ENCODE measurements around the gene SH3RF3.

GRCh38 chr2:109232909-109233308 is 103.9 kb downstream of the SH3RF3 start:
- no peak for TF ChIP-seq IRF1 (CRISPR knock-in tag; IDR thresholded peaks at IDR 0.05; ENCODE audit: borderline replicate concordance)
- no peak for TF ChIP-seq ZKSCAN8 (CRISPR knock-in tag; IDR thresholded peaks at IDR 0.05)
- no peak for TF ChIP-seq CCAR2 (IDR thresholded peaks at IDR 0.05; ENCODE audit: low read depth, low read length)
- TF ChIP-seq ELK1 (CRISPR knock-in tag; IDR thresholded peaks at IDR 0.05) = no peak
- no peak for TF ChIP-seq ZNF3 (CRISPR knock-in tag; IDR thresholded peaks at IDR 0.05)
- no peak for TF ChIP-seq FOXP1 (CRISPR knock-in tag; IDR thresholded peaks at IDR 0.05)
- TF ChIP-seq ZBTB2 (IDR thresholded peaks at IDR 0.05) = no peak
- no peak for TF ChIP-seq ZFX (CRISPR knock-in tag; IDR thresholded peaks at IDR 0.05)
- TF ChIP-seq CTCF (IDR thresholded peaks at IDR 0.05 in 2 of 3, conservative IDR thresholded peaks at IDR 0.05 in 1 of 3; ENCODE audit: insufficient read depth in 2 of 3, low read depth in 1 of 3, low read length in 3 of 3) = no peak
- TF ChIP-seq PATZ1 (CRISPR knock-in tag; IDR thresholded peaks at IDR 0.05; ENCODE audit: borderline replicate concordance) = no peak
- TF ChIP-seq ILK (tag; IDR thresholded peaks at IDR 0.05; ENCODE audit: borderline replicate concordance, low read depth) = no peak
- TF ChIP-seq RCOR1 (IDR thresholded peaks at IDR 0.05; ENCODE audit: borderline replicate concordance in 1 of 2, low read depth in 2 of 2, low read length in 2 of 2) = no peak
- no peak for TF ChIP-seq JUNB (CRISPR knock-in tag; conservative IDR thresholded peaks at IDR 0.05)
- TF ChIP-seq MAX (CRISPR knock-in tag; IDR thresholded peaks at IDR 0.05) = no peak
